Measurements from ENCODE around the gene LIX1L. TPM values are rescaled to one million over a fixed set of nuclear protein-coding genes. Genes with fewer than 3 reads are reported as not detected.
A peak's percentile ranks its signal among the peaks of the same experiment; 100 is the strongest.

Gene LIX1L
- total and polyA plus RNA-seq, 2 of the 13 experiments (the other 11 are each of a cell fraction or from before 2014, with no cell fraction given), result 8.1 to 24.9 TPM

- TF ChIP-seq GMEB2 (CRISPR knock-in tag; IDR thresholded peaks at IDR 0.05; ENCODE audit: low read depth) (no peak), KDM2A (CRISPR knock-in tag; IDR thresholded peaks at IDR 0.05; ENCODE audit: borderline replicate concordance, low read depth) (no peak), ZNF878 (CRISPR knock-in tag; IDR thresholded peaks at IDR 0.05) (no peak), ELF3 (CRISPR knock-in tag; IDR thresholded peaks at IDR 0.05) (0 out of 2 replicates have a peak, but pooled peaks have one; percentile 49), PRDM10 (CRISPR knock-in tag; IDR thresholded peaks at IDR 0.05; ENCODE audit: low read depth) (no peak), ZNF350 (CRISPR knock-in tag; IDR thresholded peaks at IDR 0.05; ENCODE audit: borderline replicate concordance, low read depth) (no peak), SKI (IDR thresholded peaks at IDR 0.05; ENCODE audit: partially characterized antibody) (peak; percentile 73), ZNF616 (CRISPR knock-in tag; IDR thresholded peaks at IDR 0.05; ENCODE audit: low read depth) (no peak), HDAC2 (CRISPR knock-in tag; IDR thresholded peaks at IDR 0.05) (peak; percentile 65; the same call in 1 of the 2 replicates), ZNF451 (CRISPR knock-in tag; IDR thresholded peaks at IDR 0.05) (no peak), KLF15 (CRISPR knock-in tag; IDR thresholded peaks at IDR 0.05; ENCODE audit: borderline replicate concordance) (no peak), KLF13 (CRISPR knock-in tag; IDR thresholded peaks at IDR 0.05) (no peak), NCOR1 (IDR thresholded peaks at IDR 0.05; ENCODE audit: borderline replicate concordance, low read length) (peak; percentile 62; the same call in 1 of the 2 replicates), IKZF4 (CRISPR knock-in tag; IDR thresholded peaks at IDR 0.05; ENCODE audit: borderline replicate concordance, low read depth, not compliant biosample characterization) (no peak), NCOA2 (CRISPR knock-in tag; IDR thresholded peaks at IDR 0.05) (0 out of 2 replicates have a peak, but pooled peaks have one; percentile 60), ZNF614 (CRISPR knock-in tag; IDR thresholded peaks at IDR 0.05; ENCODE audit: borderline replicate concordance) (peak; percentile 93), MZF1 (CRISPR knock-in tag; IDR thresholded peaks at IDR 0.05; ENCODE audit: borderline replicate concordance) (no peak), TCF7L2 (IDR thresholded peaks at IDR 0.05; ENCODE audit: low read depth, low read length) (no peak), ZNF552 (CRISPR knock-in tag; IDR thresholded peaks at IDR 0.05; ENCODE audit: borderline replicate concordance) (no peak), ZNF598 (CRISPR knock-in tag; IDR thresholded peaks at IDR 0.05; ENCODE audit: borderline replicate concordance) (no peak), ZSCAN22 (CRISPR knock-in tag; IDR thresholded peaks at IDR 0.05) (no peak), FOXP4 (CRISPR knock-in tag; IDR thresholded peaks at IDR 0.05) (0 out of 2 replicates have a peak, but pooled peaks have one; percentile 24), NFRKB (IDR thresholded peaks at IDR 0.05) (no peak)
These were observed 59.8 kb downstream of the LIX1L start (continued) for GRCh38 chr1:145897969-145898368.

All from HepG2 (cell line).